SK-N-SH treated with all-trans-retinoic acid at 6 μM for 48 hours (cell line): ENCODE results near the gene SCN3B.

ENCODE experiments used
- BACH2 ChIP-seq: fragments of 250-450 bp; sonication (Bioruptor Pico); IDR thresholded peaks from 2 replicates; pipeline ENCODE4 v1.9.0; 2021; ENCODE audit warnings: mild to moderate bottlenecking, borderline replicate concordance
- CSRNP3 ChIP-seq: fragments of 250-450 bp; sonication (Bioruptor Pico); IDR thresholded peaks from 2 replicates; pipeline ENCODE4 v1.5.1; 2021; ENCODE audit warnings: mild to moderate bottlenecking, moderate library complexity
- GLIS3 ChIP-seq: fragments of 250-450 bp; sonication (Bioruptor Pico); IDR thresholded peaks from 2 replicates; pipeline ENCODE4 v1.5.0; 2020; ENCODE audit warnings: mild to moderate bottlenecking, moderate library complexity
- OSR1 ChIP-seq: fragments of 250-450 bp; sonication (Bioruptor Pico); IDR thresholded peaks from 2 replicates; pipeline ENCODE4 v1.8.0; 2022; ENCODE audit warnings: moderate library complexity, mild to moderate bottlenecking, inconsistent platforms
- TCF4 ChIP-seq: fragments of 250-450 bp; sonication (Bioruptor Pico); IDR thresholded peaks from 2 replicates; pipeline ENCODE4 v1.8.0; 2021; ENCODE audit warnings: mild to moderate bottlenecking, moderate library complexity, borderline replicate concordance
- TOX ChIP-seq: fragments of 250-450 bp; sonication (Bioruptor Pico); IDR thresholded peaks from 2 replicates; pipeline ENCODE4 v1.8.0; 2021; ENCODE audit warnings: mild to moderate bottlenecking, moderate library complexity, borderline replicate concordance
- ZFP3 ChIP-seq: fragments of 250-450 bp; sonication (Bioruptor Pico); IDR thresholded peaks from 2 replicates; pipeline ENCODE4 v1.5.0; 2020; ENCODE audit warnings: mild to moderate bottlenecking, moderate library complexity
- ZNF565 ChIP-seq: fragments of 450-650 bp; formaldehyde crosslinking; conservative IDR thresholded peaks from 2 replicates; pipeline ENCODE4 v1.5.0; 2020; ENCODE audit warnings: low read depth, mild to moderate bottlenecking, moderate library complexity
- ZNF8 ChIP-seq: fragments of 450-650 bp; formaldehyde crosslinking; IDR thresholded peaks from 2 replicates; pipeline ENCODE4 v1.5.0; 2020; ENCODE audit warnings: mild to moderate bottlenecking, moderate library complexity
- TF ChIP-seq, protein P1 (sequence below): fragments of 250-450 bp; sonication (Bioruptor Pico); IDR thresholded peaks from 2 replicates; pipeline ENCODE4 v1.8.0; 2020; ENCODE audit warnings: mild to moderate bottlenecking, moderate library complexity, borderline replicate concordance

- no peak for TF ChIP-seq BACH2
- no peak for TF ChIP-seq ZFP3 (CRISPR knock-in tag)
- no peak for TF ChIP-seq TOX (CRISPR knock-in tag)
- no peak for TF ChIP-seq ZNF565 (CRISPR knock-in tag)
- no peak for TF ChIP-seq ZNF8 (CRISPR knock-in tag)
- no peak for TF ChIP-seq CSRNP3 (CRISPR knock-in tag)
- no peak for TF ChIP-seq TCF4 (CRISPR knock-in tag)
- no peak for TF ChIP-seq OSR1 (CRISPR knock-in tag)
- TF ChIP-seq GLIS3 (CRISPR knock-in tag), result no peak
- TF ChIP-seq, protein P1, sequence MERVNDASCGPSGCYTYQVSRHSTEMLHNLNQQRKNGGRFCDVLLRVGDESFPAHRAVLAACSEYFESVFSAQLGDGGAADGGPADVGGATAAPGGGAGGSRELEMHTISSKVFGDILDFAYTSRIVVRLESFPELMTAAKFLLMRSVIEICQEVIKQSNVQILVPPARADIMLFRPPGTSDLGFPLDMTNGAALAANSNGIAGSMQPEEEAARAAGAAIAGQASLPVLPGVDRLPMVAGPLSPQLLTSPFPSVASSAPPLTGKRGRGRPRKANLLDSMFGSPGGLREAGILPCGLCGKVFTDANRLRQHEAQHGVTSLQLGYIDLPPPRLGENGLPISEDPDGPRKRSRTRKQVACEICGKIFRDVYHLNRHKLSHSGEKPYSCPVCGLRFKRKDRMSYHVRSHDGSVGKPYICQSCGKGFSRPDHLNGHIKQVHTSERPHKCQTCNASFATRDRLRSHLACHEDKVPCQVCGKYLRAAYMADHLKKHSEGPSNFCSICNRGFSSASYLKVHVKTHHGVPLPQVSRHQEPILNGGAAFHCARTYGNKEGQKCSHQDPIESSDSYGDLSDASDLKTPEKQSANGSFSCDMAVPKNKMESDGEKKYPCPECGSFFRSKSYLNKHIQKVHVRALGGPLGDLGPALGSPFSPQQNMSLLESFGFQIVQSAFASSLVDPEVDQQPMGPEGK, result no peak
Measured at GRCh38 chr11:123670081-123670480, 15.7 kb upstream of the SCN3B start.
